B cell (primary cell): Measurements from ENCODE around the gene TNFSF4. TPM values are rescaled to one million over a fixed set of nuclear protein-coding genes. Genes with fewer than 3 reads are reported as not detected.

Experiments
- ATAC-seq: fragments of 200-7000 bp; cut with Tn5 transposase; one replicate; pipeline ENCODE4 v1.10.0; 2021; ENCODE audit warnings: low read depth, mild to moderate bottlenecking, moderate number of reproducible peaks, moderate library complexity
- CTCF ChIA-PET: fragments of 350-600 bp; sonication (Branson Sonifier 250); formaldehyde crosslinking; loops from one replicate; lab custom pipeline; 2021; ENCODE audit warnings: antibody characterized with exemption, inconsistent platforms; lab: Charles Lee
- POLR2A ChIA-PET: fragments of 350-600 bp; sonication (Branson Sonifier 250); formaldehyde crosslinking; loops from one replicate; lab custom pipeline; 2021; ENCODE audit warnings: antibody characterized with exemption; lab: Charles Lee
- DNase-seq: peaks from one replicate; pipeline ENCODE4 v3.0.0; 2013
- H2AFZ ChIP-seq: 2 replicates; pipeline ENCODE4 v1.6.1; 2012; ENCODE audit warnings: mild to moderate bottlenecking, low read depth, low read length; ENCODE audit not compliant: insufficient read depth, poor library complexity, severe bottlenecking
- H3K27ac ChIP-seq, 2 donors: 1 replicate in 1 of 2; 2 replicates in 1 of 2; pipeline ENCODE4 v1.5.1; 2012 to 2013; ENCODE audit warnings: low read length in 2 of 2, mild to moderate bottlenecking in 2 of 2, moderate library complexity in 1 of 2
- H3K27me3 ChIP-seq, 4 experiments: fragments of 200-600 bp in 1 of 4; sonication (generic) in 1 of 4; replicated peaks in 1 of 4; 1 replicate in 2 of 4; 2 replicates in 2 of 4; pipeline versions ENCODE4 v1.6.1 to v1.7.0; 2013 to 2016; ENCODE audit warnings: low read length in 3 of 4, mild to moderate bottlenecking in 2 of 4, mixed read lengths in 1 of 4, moderate library complexity in 1 of 4; ENCODE audit not compliant: insufficient read depth in 4 of 4, control insufficient read depth in 3 of 4; ENCODE audit errors: control extremely low read depth in 1 of 4
- H3K36me3 ChIP-seq, 2 experiments: replicated peaks in 1 of 2; 1 replicate in 1 of 2; 2 replicates in 1 of 2; pipeline versions ENCODE4 v1.6.1 to v1.7.1; 2013; ENCODE audit warnings: low read length in 1 of 2; ENCODE audit not compliant: insufficient read depth in 2 of 2, control insufficient read depth in 1 of 2; ENCODE audit errors: control extremely low read depth in 1 of 2, extremely low read depth in 1 of 2
- H3K4me1 ChIP-seq, 2 donors: fragments of 200-600 bp in 1 of 2; sonication (generic) in 1 of 2; 1 replicate in 1 of 2; 2 replicates in 1 of 2; pipeline versions ENCODE4 v1.5.1 to v1.6.1; 2013 to 2017; ENCODE audit warnings: low read length in 2 of 2; ENCODE audit not compliant: control insufficient read depth in 2 of 2, insufficient read depth in 2 of 2
- H3K4me2 ChIP-seq: replicated peaks from 2 replicates; pipeline ENCODE3; 2012; ENCODE audit warnings: mild to moderate bottlenecking, low read depth, low read length; ENCODE audit not compliant: poor library complexity, severe bottlenecking
- H3K4me3 ChIP-seq, 5 experiments: fragments of 200-600 bp in 1 of 5; sonication (generic) in 1 of 5; 1 replicate in 3 of 5; 2 replicates in 2 of 5; pipeline versions ENCODE4 v1.5.1 to v1.7.0; 2011 to 2016; ENCODE audit warnings: low read length in 4 of 5, mild to moderate bottlenecking in 4 of 5, low read depth in 2 of 5, control low read depth in 1 of 5, moderate library complexity in 1 of 5; ENCODE audit not compliant: insufficient read depth in 1 of 5; ENCODE audit errors: control extremely low read depth in 1 of 5, extremely low read depth in 1 of 5
- H3K79me2 ChIP-seq: fragments of 200-600 bp; sonication (generic); one replicate; pipeline ENCODE4 v1.6.0; 2016; ENCODE audit warnings: low read length; ENCODE audit not compliant: control insufficient read depth, insufficient read depth
- H3K9ac ChIP-seq: fragments of 200-600 bp; sonication (generic); 2 replicates; pipeline ENCODE4 v1.6.1; 2017; ENCODE audit warnings: mild to moderate bottlenecking, low read length, moderate library complexity
- H3K9me3 ChIP-seq, 3 donors: one replicate each; pipeline versions ENCODE4 v1.6.1 to v1.7.1; 2013; ENCODE audit warnings: low read length in 2 of 3; ENCODE audit not compliant: control insufficient read depth in 2 of 3, insufficient read depth in 1 of 3; ENCODE audit errors: control extremely low read depth in 1 of 3
- H4K20me1 ChIP-seq: 2 replicates; pipeline ENCODE4 v1.6.0; 2012; ENCODE audit warnings: mild to moderate bottlenecking, low read length; ENCODE audit not compliant: insufficient read depth, control insufficient read depth, poor library complexity, severe bottlenecking
- H3K27ac Mint-ChIP-seq: one replicate; pipeline ENCODE4 v1.8.0; 2021; ENCODE audit warnings: mixed read lengths
- H3K27me3 Mint-ChIP-seq: one replicate; pipeline ENCODE4 v1.8.0; 2021; ENCODE audit warnings: mixed read lengths
- H3K4me1 Mint-ChIP-seq: one replicate; pipeline ENCODE4 v1.8.0; 2021; ENCODE audit warnings: mixed read lengths
- H3K4me3 Mint-ChIP-seq: one replicate; pipeline ENCODE4 v1.8.0; 2021; ENCODE audit warnings: mixed read lengths
- H3K9me3 Mint-ChIP-seq: one replicate; pipeline ENCODE4 v1.8.0; 2022; ENCODE audit warnings: mixed read lengths; ENCODE audit not compliant: insufficient read depth
- CTCF ChIP-seq: fragments of 200-600 bp; IDR thresholded peaks from one replicate; pipeline ENCODE4 v1.8.0; 2022; ENCODE audit warnings: antibody characterized with exemption, mild to moderate bottlenecking
- EZH2 ChIP-seq: IDR thresholded peaks from 2 replicates; pipeline ENCODE4 v1.6.1; 2012; ENCODE audit warnings: borderline replicate concordance, low read depth, mild to moderate bottlenecking, moderate library complexity, low read length; ENCODE audit not compliant: insufficient read depth, poor library complexity, severe bottlenecking
- WGBS: methylation state at CpG from one replicate; pipeline ENCODE4 v1.1.5; 2013; ENCODE audit warnings: missing lambda C conversion rate; ENCODE audit not compliant: insufficient coverage; 5-methylcytosine and 5-hydroxymethylcytosine counted together
- intact Hi-C: fragments of 100-400 bp; cut with micrococcal nuclease; formaldehyde crosslinking; loops from one replicate; pipeline ENCODE4 v1.10.0; 2022
- polyA plus RNA-seq: library from polyadenylated mRNA; depleted of rRNA; stranded (reverse); fragments of >200 nt; gene quantifications from 2 replicates; pipeline ENCODE4 v1.2.3, GENCODE V29; 2012
- total RNA-seq, 2 donors: library from RNA; stranded (reverse); fragments of 120-200 nt in 1 of 2; gene quantifications; 1 replicate in 1 of 2; 2 replicates in 1 of 2; pipeline versions ENCODE4 v1.2.3 to v1.2.4, GENCODE V29; 2013 to 2022

The TNFSF4 gene
- total and polyA plus RNA-seq, 2 donors (not counting 1 experiment from before 2014, with no cell fraction given) = 1.0 to 1.5 TPM

- intact Hi-C loops = no loop called here
- no peak overlapping the region for H2AFZ ChIP-seq
- H3K27me3 ChIP-seq = no peaks in the 10 kb centered on the region
- H3K9ac ChIP-seq = no peak overlapping the region
- POLR2A ChIA-PET = no interaction called here
- H3K9me3 Mint-ChIP-seq = no peaks in the 10 kb centered on the region
- H3K9me3 ChIP-seq = peaks cover 0 to 10% (median 5%) of the 10 kb centered on the region in 3 donors
- H3K4me3 ChIP-seq = no peak overlapping the region
- no peaks in the 10 kb centered on the region for H4K20me1 ChIP-seq
- H3K27me3 Mint-ChIP-seq = no peaks in the 10 kb centered on the region
- no peak for DNase-seq
- CTCF ChIA-PET = interaction anchor here (1.0 to 1.3 kb wide), 2 partner anchors 21 to 436 kb away, joined by 3 to 4 read pairs; no protein-coding TSS in a partner anchor
- no peak for TF ChIP-seq CTCF
- TF ChIP-seq EZH2 = no peak
- WGBS = no CpG with 5 or more reads among the region's 4 CpGs
- H3K4me1 ChIP-seq = peaks cover 0 to under 1% of the 10 kb centered on the region in 2 donors
- H3K4me3 Mint-ChIP-seq = no peak overlapping the region
- no peak overlapping the region for H3K27ac Mint-ChIP-seq
- H3K4me2 ChIP-seq = no peak overlapping the region
- H3K36me3 ChIP-seq = no peaks in the 10 kb centered on the region
- H3K27ac ChIP-seq = no peak overlapping the region
- no peak for ATAC-seq
- no peaks in the 10 kb centered on the region for H3K79me2 ChIP-seq
- no peaks in the 10 kb centered on the region for H3K4me1 Mint-ChIP-seq
Measured at GRCh38 chr1:173181791-173182190, 25.3 kb downstream of the TNFSF4 start.

GRCh38 chr1:173176246-173176645, 30.9 kb downstream of the TNFSF4 start:
- H3K36me3 ChIP-seq = no peaks in the 10 kb centered on the region

More at GRCh38 chr1:173176246-173176645, 30.9 kb downstream of the TNFSF4 start:
- no peak for DNase-seq
- Histone ChIP-seq H3K4me3 (peak overlapping the region in 1 of 5 experiments; percentile 21), H4K20me1 (no peaks in the 10 kb centered on the region), H3K9ac (no peak overlapping the region), H3K4me1 (peaks cover 7 to 21% of the 10 kb centered on the region in 2 donors), H3K79me2 (no peaks in the 10 kb centered on the region), H3K9me3 (peaks cover 0 to 39% (median 26%) of the 10 kb centered on the region in 3 donors), H2AFZ (no peak overlapping the region), H3K4me2 (peak overlapping the region; percentile 64), H3K27ac (peak overlapping the region in 1 of 2 donors; percentile 76), H3K27me3 (peaks cover 0 to 4% (median 0%) of the 10 kb centered on the region in 4 experiments)
- H3K4me3 Mint-ChIP-seq = no peak overlapping the region
- H3K27ac Mint-ChIP-seq = no peak overlapping the region
- POLR2A ChIA-PET = no interaction called here
- H3K4me1 Mint-ChIP-seq = peaks cover 12% of the 10 kb centered on the region
- peaks cover 8% of the 10 kb centered on the region for H3K9me3 Mint-ChIP-seq
- H3K27me3 Mint-ChIP-seq = no peaks in the 10 kb centered on the region
- intact Hi-C loops = no loop called here
- TF ChIP-seq CTCF (no peak), EZH2 (no peak)
- 100% methylated on average over 2 of the region's 3 CpGs for WGBS
- ATAC-seq = no peak
- CTCF ChIA-PET = no interaction called here
